Activated gamma-delta T cell treated with anti-CD3 and anti-CD28 coated beads, Interleukin-2, amount 50 U/mL, for 16 hours (primary cell): ENCODE data around the gene TXNRD1.
"Not testable (repeated sequence)": the region's sequence is repeated elsewhere in the genome, so short reads cannot be mapped to it uniquely, and the experiment has no call there.

Experiments used
- DNase-seq: peaks from one replicate; pipeline ENCODE4 v3.0.0-alpha.2; 2020; ENCODE audit warnings: low read depth

The TXNRD1 gene

DNA sequence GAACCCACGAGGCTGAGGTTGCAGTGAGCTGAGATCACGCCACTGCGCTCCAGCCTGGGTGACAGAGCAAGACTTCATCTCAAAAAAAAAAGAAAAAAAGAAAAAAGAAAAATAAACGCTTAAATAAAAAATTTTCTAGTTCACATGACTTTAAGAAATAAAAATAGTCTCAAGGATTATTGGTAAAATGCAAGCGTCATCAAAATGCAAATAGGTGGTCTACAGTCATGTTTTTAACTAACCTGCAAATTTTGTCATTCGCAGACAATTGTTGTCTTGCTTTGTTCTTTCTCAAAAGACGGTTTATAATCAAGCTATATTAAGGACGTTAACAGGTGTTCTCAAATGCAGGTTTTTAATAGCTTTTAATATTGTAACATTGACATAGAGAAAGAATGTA is 22.4 kb downstream of the TXNRD1 start:
- no peak for DNase-seq

- no peak for DNase-seq
These were observed 27.1 kb downstream of the TXNRD1 start for GRCh38 chr12:104242546-104243206.

GRCh38 chr12:104243551-104243950 is 28.0 kb downstream of the TXNRD1 start:
- no peak for DNase-seq

- DNase-seq: no peak
These were observed 28.4 kb downstream of the TXNRD1 start for GRCh38 chr12:104243971-104244370.

GRCh38 chr12:104247698-104248097 is 32.1 kb downstream of the TXNRD1 start:
- DNase-seq: no peak

DNA sequence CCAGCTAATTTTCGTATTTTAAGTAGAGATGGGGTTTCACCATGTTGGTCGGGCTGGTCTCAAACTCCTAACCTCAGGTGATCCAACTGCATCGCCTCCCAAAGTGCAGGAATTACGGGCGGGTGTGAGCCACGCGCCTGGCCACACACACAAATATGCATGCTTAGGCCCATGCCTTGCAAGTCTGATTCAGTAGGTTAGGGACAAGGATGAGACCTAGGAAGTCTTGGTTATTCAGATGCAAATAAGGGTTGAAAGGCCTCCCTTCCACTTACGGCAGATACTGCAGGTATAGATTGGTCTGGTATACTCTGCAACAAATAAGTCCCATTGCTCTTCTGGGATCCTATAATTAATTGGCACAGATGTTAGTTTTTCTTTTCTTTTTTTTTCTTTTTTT is 32.9 kb downstream of the TXNRD1 start:
- DNase-seq: no peak

GRCh38 chr12:104249017-104249416 is 33.4 kb downstream of the TXNRD1 start:
- no peak for DNase-seq

GRCh38 chr12:104249898-104250297 is 34.3 kb downstream of the TXNRD1 start:
- no peak for DNase-seq

GRCh38 chr12:104250366-104251125 is 35.0 kb downstream of the TXNRD1 start:
- DNase-seq: no peak

DNA sequence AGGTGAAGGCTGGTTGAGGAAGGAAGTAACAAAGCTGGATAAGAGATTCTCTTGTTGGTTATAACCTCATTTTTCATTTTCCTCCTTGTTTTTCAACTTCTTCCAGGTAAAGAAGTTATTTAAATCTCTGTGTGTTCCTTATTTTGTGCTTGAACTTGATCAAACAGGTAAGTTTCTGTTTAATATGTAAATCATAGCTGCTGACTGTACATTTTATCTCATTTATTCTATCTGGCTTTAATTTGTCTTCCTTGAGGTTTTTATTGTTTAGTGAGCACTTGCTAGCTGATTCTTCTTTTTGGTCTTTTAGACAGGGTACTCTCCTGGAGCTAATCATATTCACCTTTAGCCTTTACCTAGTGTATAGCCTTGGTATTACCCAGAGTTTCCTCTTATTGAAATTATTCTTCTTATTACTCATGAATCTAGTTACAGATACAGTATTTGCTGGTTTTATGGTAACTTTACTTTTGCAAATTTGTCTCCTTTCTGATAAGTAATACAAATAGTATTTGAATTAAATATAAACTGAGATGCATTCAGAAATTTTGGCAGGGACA is 42.4 kb downstream of the TXNRD1 start:
- no peak for DNase-seq

GRCh38 chr12:104258476-104259067 is 43.0 kb downstream of the TXNRD1 start:
- no peak for DNase-seq

- no peak for DNase-seq
These were observed 47.4 kb downstream of the TXNRD1 start for GRCh38 chr12:104263026-104263425.

DNA sequence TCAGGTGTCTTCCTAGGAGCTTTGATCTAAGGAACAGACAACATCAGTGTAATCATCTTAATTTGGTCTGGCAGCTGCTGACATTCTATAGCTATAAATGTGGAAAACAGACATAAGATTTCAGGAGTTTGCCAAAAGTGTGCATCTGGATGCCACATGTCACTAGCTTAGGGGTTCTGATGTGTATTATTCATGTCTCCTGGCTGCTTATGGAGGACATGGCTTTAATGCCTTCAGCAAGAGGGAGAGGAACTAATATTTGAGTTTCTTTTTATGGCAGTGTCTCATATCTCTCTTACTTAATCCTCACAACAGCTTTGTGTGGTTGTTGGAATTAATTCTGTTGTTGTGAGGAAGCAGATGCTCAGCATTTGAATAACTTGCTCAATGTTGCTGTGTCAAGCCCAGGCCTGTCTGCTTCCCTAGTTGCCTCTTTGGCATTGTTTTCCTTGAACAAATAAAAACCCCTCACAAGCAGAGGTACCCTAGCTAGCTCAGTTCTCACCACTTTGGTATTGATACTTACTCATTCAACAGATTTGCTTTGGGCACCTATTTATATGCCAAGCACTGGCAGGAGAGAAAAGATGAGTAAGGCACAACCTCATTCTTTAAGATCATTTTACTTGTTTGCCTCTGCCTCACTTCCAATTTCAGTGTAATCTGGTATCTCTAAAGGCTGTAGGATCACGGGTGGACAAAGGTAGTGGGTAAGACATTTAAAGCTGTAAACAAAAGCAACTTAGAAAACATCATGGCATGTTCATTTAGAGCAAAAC is 48.2 kb downstream of the TXNRD1 start:
- no peak for DNase-seq

DNA sequence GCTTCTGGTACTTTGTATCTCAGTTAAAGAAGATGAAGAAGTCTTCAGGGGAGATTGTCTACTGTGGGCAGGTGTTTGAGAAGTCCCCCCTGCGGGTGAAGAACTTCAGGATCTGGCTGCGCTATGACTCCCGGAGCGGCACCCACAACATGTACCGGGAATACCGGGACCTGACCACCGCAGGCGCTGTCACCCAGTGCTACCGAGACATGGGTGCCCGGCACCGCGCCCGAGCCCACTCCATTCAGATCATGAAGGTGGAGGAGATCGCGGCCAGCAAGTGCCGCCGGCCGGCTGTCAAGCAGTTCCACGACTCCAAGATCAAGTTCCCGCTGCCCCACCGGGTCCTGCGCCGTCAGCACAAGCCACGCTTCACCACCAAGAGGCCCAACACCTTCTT is 49.9 kb downstream of the TXNRD1 start:
- not testable (repeated sequence) for DNase-seq

GRCh38 chr12:104272938-104273337 is 57.4 kb downstream of the TXNRD1 start:
- no peak for DNase-seq

DNA sequence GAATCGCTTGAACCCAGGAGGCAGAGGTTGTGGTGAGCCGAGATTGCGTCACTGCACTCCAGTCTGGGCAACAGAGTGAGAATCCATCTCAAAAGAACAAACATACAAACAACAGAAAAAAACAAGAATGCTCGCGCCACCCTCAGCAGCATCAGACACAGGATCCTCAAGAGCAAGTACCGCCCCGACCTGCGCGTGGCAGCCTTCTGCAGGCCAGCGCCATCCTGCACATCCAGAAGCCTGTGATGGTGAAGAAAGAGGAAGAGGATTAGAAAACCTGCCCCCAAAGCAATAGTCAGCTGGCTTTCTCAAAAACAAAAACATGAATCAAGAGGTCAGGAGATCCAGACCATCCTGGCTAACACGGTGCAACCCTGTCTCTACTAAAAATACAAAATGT is 57.9 kb downstream of the TXNRD1 start:
- DNase-seq: no peak

- no peak for DNase-seq
These were observed 59.2 kb downstream of the TXNRD1 start for GRCh38 chr12:104274811-104275210.

- no peak for DNase-seq
These were observed 60.1 kb downstream of the TXNRD1 start for GRCh38 chr12:104275689-104276088.

DNA sequence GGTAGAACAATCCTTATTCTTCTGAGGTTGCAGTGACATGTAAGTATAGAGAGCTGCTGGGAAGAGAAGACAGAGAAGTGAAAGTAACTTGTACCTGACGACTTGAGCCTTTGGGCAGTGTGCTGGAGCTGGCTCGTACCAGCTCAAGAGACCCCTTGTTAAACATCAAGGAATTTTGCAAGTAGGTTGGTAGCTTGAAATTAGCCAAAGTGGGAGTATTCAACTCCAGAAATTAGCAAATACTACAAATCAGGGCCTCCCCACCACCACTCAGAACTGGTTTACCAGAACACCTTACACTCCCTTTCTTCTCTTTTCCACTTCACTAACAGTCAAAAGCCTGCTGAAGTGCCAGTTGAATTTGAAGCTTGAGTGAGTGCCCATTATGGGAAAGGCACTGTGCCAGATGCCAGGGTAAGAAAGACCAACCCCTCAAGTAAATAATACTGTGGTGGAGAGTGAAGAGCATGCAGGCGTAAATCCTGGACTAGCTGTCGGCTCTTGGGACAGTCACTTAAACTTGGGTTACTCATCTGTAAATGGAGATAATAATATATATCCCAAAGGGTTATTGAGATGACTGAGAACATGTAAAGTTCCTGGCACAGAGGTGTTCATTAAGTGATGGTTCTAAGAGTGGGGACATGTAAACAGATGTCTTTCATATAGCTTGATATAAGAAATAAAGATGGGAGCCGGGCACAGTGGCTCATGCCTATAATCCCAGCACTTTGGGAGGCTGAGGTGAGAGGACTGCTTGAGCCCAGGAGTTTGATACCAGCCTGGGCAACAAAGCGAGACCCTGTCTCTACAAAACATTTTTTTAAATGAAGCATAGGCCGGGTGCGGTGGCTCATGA is 60.9 kb downstream of the TXNRD1 start:
- DNase-seq: no peak

DNA sequence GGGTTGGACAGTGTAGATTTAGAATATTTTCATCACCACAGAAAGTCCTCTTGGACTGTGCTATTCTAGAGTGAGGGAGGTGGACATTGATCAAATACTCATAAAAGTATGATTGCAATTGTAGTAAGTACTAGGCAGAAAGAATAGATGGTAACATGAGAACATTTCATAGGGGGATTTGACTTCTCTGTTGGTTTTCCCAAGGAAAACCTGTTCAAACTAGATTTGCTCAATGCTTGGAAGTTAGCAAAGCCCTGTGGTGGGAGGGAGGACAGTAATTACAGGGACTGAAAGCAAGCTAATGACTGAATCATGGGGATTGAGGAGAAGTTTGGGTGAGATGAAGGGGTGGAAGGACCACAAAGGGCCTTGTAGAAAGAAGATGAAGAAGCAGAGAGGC is 63.6 kb downstream of the TXNRD1 start:
- DNase-seq: no peak

DNA sequence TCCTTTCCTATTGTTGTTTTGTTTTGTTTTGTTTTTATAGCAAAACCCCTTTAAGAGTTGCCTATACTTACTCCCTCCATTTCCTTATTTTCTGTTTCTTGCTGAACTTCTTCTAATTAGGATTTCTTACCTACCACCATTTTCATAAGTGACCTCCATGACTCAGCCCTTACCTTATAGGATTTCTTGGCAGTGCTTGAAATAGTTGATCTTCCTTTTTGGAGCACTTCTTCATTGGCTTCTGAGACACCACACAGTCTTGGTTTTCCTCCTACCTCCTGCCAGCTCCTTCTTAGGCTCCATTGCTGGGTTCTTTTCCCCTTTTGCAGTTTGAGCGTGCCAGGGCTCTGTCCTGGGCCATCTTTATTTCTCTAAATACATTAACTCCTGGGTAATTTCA is 64.5 kb downstream of the TXNRD1 start:
- no peak for DNase-seq
